Ovary (tissue), 9 donors: ENCODE results near the gene FYN. TPM values are rescaled to one million over a fixed set of nuclear protein-coding genes. Genes with fewer than 3 reads are reported as not detected.

ENCODE experiments used
- DNase-seq, 5 donors: peaks; one replicate each; pipeline ENCODE4 v3.0.0-alpha.2; 2019 to 2020
- H3K27ac ChIP-seq, 2 donors: fragments of 200-600 bp; one replicate each; pipeline versions ENCODE4 v1.5.1 to v1.8.0; 2019 to 2022
- H3K27me3 ChIP-seq: fragments of 200-600 bp; one replicate; pipeline ENCODE4 v1.8.0; 2022
- H3K36me3 ChIP-seq: fragments of 200-600 bp; sonication (generic); one replicate; pipeline ENCODE4 v1.5.1; 2019
- H3K4me1 ChIP-seq: one replicate; pipeline ENCODE4 v1.8.1; 2013; ENCODE audit warnings: mild to moderate bottlenecking, moderate library complexity; ENCODE audit not compliant: insufficient read depth
- H3K4me3 ChIP-seq: fragments of 200-600 bp; sonication (generic); one replicate; pipeline ENCODE4 v1.5.1; 2017
- H3K9me3 ChIP-seq, 2 donors: fragments of 200-600 bp in 1 of 2; sonication (generic) in 1 of 2; one replicate each; pipeline versions ENCODE4 v1.5.1 to v1.8.1; 2013 to 2019; ENCODE audit warnings: mild to moderate bottlenecking in 1 of 2, moderate library complexity in 1 of 2
- CTCF ChIP-seq, 3 donors: fragments of 450-650 bp in 2 of 3; fragments of 200-600 bp in 1 of 3; IDR thresholded peaks; one replicate each; pipeline versions ENCODE4 v1.5.1 to v1.8.0; 2016 to 2022; ENCODE audit warnings: antibody characterized with exemption in 3 of 3, mild to moderate bottlenecking in 1 of 3
- EP300 ChIP-seq: sonication (generic); formaldehyde crosslinking; IDR thresholded peaks from one replicate; pipeline ENCODE4 v1.6.1; 2017; ENCODE audit warnings: antibody characterized with exemption
- POLR2A ChIP-seq: fragments of 450-650 bp; IDR thresholded peaks from one replicate; pipeline ENCODE4 v1.6.1; 2017; ENCODE audit warnings: antibody characterized with exemption, mild to moderate bottlenecking, moderate library complexity
- WGBS, 3 donors: extraction: QIAGEN DNeasy Blood & Tissue Kit in 1 of 3; methylation state at CpG; one replicate each; pipeline versions ENCODE4 v1.1.5 to v1.1.7; 2013 to 2017; 5-methylcytosine and 5-hydroxymethylcytosine counted together
- intact Hi-C, 4 donors: fragments of 100-400 bp; cut with DNase I; formaldehyde crosslinking; loops; one replicate each; pipeline versions ENCODE4 v1.11.0 to v1.15.1; 2022 to 2023
- polyA plus RNA-seq, 2 donors: library from polyadenylated mRNA; stranded (reverse); fragments of 200-250 nt in 1 of 2; fragments of 350-450 nt in 1 of 2; fragmentation: Illumina TruSeq in 1 of 2; extraction: RNeasy Lipid Tissue Mini Kit (QIAGEN cat#74804) in 1 of 2; gene quantifications; one replicate each; pipeline ENCODE4 v1.2.3, GENCODE V29; 2013 to 2014
- total RNA-seq, 7 donors: library from RNA; depleted of rRNA in 2 of 7; stranded (reverse); fragments of >200 nt in 2 of 7; fragmentation: NEBNext Ultra II Directional in 3 of 7; extraction: Animal tissue kit (Norgen Biotek cat#: 25700) in 3 of 7; gene quantifications; one replicate each; pipeline versions ENCODE4 v1.1.0 to v1.2.4, GENCODE V29; 2016 to 2023
- donor health status: DM: no; HTN: no; CAD: no; lungs with moderate emphysema.
- donor health status: DM: no; HTN: no; CAD: no.
- donor health status: Bipolar disorder and iron deficiency.
- donor health status: DM: yes; HTN: yes; CAD: no.
- donor health status: DM: no; HTN: no; CAD: no.
- donor health status: DM: yes; HTN: yes; CAD: no.

Gene FYN
- total and polyA plus RNA-seq, 9 donors: 37.2 to 116 (median 72.7) TPM

- Histone ChIP-seq H3K36me3 (no peaks in the 10 kb centered on the region), H3K4me3 (no peak overlapping the region), H3K9me3 (no peaks in the 10 kb centered on the region), H3K27me3 (no peaks in the 10 kb centered on the region), H3K4me1 (peaks cover 15% of the 10 kb centered on the region), H3K27ac (no peak overlapping the region)
- WGBS, 3 donors: 54 to 80% (median 75%) methylated on average over 2 of the region's 2 CpGs
- no peak for TF ChIP-seq CTCF (IDR thresholded peaks at IDR 0.05)
- TF ChIP-seq POLR2A: no peak
- TF ChIP-seq EP300: no peak
- intact Hi-C loops: loop anchor here in 1 of 4 donors (10.0 kb wide), 1 partner anchor 582 kb away; the partner anchor contains the start of gene SLC16A10
- no peak for DNase-seq
These were observed 206.4 kb downstream of the FYN start for GRCh38 chr6:111666847-111667246.

GRCh38 chr6:111664565-111665030, 208.7 kb downstream of the FYN start:
- no peaks in the 10 kb centered on the region for H3K9me3 ChIP-seq
- peaks cover 15% of the 10 kb centered on the region for H3K4me1 ChIP-seq
- no peak for DNase-seq
- intact Hi-C loops: loop anchor here in 1 of 4 donors (10.0 kb wide), 1 partner anchor 580 kb away; the partner anchor contains the start of gene SLC16A10
- H3K27me3 ChIP-seq: no peaks in the 10 kb centered on the region
- 36 to 55% (median 45%) methylated on average over 7 of the region's 7 CpGs for WGBS, 3 donors
- H3K36me3 ChIP-seq: no peaks in the 10 kb centered on the region
- H3K27ac ChIP-seq: peak overlapping the region in 1 of 2 donors; percentile 4
- H3K4me3 ChIP-seq: no peak overlapping the region
- TF ChIP-seq EP300 (no peak), POLR2A (no peak), CTCF (IDR thresholded peaks at IDR 0.05) (no peak)

GRCh38 chr6:111663692-111664564, 209.3 kb downstream of the FYN start:
- TF ChIP-seq CTCF (IDR thresholded peaks at IDR 0.05) (no peak), POLR2A (no peak), EP300 (no peak)
- Histone ChIP-seq H3K27me3 (no peaks in the 10 kb centered on the region), H3K4me1 (peaks cover 15% of the 10 kb centered on the region), H3K27ac (peak overlapping the region in 1 of 2 donors; percentile 4), H3K36me3 (no peaks in the 10 kb centered on the region), H3K4me3 (no peak overlapping the region), H3K9me3 (no peaks in the 10 kb centered on the region)
- WGBS, 3 donors: 22 to 43% (median 41%) methylated on average over 15 of the region's 15 CpGs
- intact Hi-C loops: loop anchor here in 1 of 4 donors (10.0 kb wide), 1 partner anchor 579 kb away; the partner anchor contains the start of gene SLC16A10
- peak in 4 of 5 donors; percentile 30 to 69 (median 58) for DNase-seq

GRCh38 chr6:111662794-111663593, 210.3 kb downstream of the FYN start:
- Histone ChIP-seq H3K27ac (no peak overlapping the region), H3K4me1 (peaks cover 18% of the 10 kb centered on the region), H3K4me3 (no peak overlapping the region), H3K27me3 (no peaks in the 10 kb centered on the region), H3K9me3 (no peaks in the 10 kb centered on the region), H3K36me3 (no peaks in the 10 kb centered on the region)
- intact Hi-C loops: loop anchor here in 1 of 4 donors (10.0 kb wide), 1 partner anchor 578 kb away; the partner anchor contains the start of gene SLC16A10
- DNase-seq: peak in 1 of 5 donors; percentile 37
- TF ChIP-seq EP300: no peak
- TF ChIP-seq POLR2A: no peak
- no peak for TF ChIP-seq CTCF (IDR thresholded peaks at IDR 0.05)
- WGBS, 3 donors: 53 to 69% (median 60%) methylated on average over 12 of the region's 12 CpGs
